ENCODE data around the gene RIPK1.
A peak's percentile ranks its signal among the peaks of the same experiment; 100 is the strongest.
"Not testable (repeated sequence)": the region's sequence is repeated elsewhere in the genome, so short reads cannot be mapped to it uniquely, and the experiment has no call there.

RIPK1 gene

DNA sequence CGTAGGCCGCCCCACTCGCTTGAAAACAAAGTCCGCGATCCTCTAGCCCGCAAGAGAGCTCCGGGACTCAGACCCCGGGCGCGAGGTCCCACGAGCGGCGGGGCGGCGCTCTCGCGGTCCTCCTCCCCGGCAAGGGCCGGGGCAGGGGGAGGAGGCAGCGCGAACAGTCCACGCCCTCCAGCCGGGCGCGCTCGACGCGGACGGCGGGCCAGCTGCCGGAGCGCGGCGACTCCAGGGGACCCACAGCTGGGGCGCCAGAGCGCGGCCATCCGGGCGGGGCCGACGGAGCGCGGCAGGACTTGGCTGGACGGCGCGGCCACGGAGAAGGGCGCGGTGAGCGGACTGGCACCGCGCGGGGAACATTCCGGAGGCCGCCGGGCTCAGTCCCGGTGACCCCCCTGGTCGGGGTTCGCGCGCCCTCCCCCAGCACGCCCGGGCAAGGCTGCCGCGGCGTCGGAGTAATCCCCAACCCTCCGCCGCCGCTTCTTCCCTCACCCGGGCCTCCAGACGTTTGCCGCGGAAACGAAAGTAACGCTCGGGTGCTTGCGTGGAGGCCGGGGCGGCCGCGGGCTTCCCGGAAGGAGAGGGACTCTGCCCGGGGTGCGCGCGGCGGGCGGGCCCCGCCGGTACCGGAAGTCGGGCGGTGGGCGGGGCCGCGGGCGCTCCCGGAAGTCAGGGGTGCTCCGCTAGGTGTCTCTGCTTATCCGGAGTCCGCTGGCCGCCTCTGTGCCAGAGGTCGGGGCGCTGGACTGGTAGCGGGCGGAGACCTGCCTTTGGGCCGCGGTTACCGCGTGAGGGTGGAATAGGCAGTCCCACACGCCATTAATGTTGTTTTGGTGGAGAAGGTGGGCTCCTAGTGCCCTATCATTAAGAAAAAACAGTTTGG, at the start of gene RIPK1:
TSS of gene RIPK1 (plus strand) at position 166 of the 886 bp plus-strand sequence. CDS start 8,330 bp downstream, outside the sequence.
- DNase-seq: peak; percentile 86

DNA sequence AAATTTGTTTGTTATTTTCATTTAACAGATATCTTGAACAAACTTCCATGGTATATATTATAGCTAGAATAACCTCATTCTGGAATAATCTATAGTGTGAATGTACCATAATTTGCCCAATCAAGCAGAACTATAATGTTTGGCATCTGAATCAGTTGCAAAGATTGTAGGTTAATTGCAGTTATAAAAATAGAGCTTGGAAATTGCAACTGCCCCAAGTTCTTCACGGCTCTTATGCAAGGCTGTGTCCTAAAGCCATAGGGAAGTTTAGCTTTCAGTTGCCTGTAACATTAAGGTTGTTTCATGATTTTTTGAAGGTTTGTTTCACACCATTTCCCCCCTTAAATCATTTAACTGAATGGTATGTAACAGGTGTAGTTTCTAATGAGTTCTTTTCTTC, 49.2 kb upstream of the RIPK1 start:
- DNase-seq: no peak

DNA sequence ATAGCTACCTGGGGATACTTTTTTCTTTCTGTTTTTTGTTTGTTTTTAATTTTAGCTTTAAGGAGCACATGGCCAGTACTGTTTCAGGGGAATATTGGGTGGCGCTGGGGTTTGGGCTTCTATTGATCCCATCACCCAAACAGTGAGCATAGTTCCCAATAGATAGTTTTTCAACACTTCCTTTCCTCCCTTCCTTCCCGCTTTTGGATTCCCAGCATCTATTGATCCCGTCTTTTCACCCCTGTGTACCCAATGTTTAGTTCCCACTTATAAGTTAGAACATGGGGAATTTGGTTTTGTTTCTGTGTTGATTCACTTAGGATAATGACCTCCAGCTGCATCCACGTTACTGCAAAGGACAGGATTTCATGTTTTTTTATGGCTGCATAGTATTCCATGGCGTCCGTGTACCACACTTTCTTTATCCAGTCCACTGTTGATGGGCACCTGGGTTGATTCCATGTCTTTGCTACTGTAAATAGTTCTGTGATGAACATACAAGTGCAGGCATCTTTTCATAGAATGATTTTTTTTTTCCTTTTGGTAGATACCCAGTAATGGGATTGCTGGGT, 48.5 kb upstream of the RIPK1 start:
- DNase-seq: no peak

DNA sequence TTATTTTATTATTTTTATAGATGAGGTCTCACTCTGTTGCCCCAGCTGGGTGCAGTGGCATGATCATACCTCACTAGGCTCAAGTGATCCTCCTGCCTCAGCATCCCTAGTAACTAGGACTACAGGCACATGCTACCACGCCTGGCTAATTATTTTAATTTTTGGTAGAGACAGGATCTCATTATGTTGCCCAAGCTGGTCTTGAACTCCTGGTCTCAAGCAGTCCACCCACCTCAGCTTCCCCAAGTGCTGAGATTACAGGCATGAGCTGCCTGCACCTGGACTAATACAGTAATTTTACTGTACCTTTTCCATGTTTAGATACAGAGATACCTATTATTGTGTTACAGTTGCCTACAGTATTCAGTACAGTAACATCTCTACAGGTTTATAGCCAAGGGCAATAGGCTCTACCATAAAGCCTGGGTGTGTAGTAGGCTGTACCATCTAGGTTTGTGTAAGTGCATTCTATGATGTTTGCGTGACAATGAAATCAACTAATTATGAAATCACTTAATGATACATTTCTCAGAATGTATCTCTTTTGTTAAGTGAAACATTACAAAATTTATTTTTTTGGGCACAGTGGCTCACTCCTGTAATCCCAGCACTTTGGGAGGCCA, 47.2 kb upstream of the RIPK1 start:
- not testable (repeated sequence) for DNase-seq

DNA sequence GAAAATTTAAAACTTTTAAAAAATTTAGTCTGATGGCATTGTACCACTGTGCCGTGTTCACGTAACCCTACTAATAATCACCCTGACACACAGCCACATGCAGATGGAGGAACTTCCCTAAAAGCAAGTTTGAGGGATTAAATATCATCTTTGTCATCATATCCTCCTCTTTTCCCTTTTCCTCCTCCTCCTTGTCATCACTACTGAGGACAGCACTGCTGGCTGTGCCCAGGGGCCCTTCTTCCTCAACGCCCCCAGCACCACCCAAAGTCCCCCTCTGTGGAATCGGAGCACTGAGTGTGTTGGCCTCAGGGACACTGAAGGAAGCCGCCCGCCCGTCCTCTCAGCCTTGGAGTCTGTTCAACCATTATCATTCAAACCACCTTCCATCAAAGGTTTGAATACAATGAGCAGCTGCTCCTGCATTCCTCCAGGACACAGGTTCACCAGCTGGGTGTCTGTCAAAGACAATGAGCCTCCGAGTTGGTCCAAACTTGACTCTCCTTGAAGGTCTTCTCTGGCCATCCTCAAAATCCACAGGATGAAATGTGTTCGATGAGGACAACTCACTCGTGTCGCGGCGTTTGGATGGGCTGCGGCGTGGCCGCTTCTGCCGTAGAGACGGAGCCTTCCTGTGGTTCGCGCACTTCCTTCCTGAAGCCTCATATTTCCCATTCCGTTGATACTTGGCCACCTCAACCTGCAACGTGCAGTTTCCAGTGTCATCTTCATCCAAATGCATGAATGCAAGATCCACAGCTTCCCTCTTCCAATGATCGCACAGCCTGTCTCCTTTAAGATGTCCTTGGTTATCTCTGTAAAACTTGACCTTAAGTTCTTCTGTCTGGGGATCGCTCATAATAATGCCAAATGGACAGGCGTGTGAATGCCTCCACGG, 45.3 kb upstream of the RIPK1 start:
- no peak for DNase-seq

DNA sequence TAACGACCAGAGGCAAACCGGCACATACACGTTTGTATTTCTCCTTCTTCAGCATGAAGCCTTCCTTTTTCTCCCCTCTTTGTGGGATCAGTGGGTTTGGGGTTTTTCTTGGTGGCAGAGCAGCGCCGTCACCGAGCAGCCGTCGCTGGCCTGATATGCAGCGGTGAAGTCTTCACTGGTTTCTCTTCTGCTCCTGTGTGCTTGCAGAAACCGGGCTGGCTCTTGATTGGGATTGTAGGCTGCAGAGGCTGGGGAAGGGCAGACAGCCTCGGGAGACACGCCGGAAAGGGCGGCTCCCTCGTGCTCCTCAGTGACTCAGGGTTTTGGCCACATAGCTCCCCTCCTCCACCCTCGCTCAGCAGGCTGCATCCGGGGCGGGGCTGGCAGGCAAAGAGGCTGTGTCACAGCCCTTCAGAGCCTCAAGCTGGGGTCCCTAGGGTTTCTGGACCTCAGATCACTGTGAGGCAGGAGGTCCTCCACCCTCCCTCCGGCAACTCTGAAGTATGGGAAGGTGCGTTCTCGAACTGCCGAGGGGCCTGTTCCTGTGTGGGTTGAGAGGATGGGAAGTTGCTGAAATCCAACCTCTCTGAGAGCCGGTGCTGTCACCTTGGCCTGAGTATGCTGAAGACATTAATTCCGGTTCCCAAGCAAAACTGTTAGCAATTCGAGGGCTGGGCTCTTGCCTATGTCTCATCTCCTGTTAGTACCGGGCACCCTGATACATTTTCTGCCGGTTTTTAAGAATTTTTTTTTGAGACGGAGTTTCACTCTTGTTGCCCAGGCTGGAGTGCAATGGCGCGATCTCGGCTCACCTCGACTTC, 44.4 kb upstream of the RIPK1 start:
- peak; percentile 93 for DNase-seq

DNA sequence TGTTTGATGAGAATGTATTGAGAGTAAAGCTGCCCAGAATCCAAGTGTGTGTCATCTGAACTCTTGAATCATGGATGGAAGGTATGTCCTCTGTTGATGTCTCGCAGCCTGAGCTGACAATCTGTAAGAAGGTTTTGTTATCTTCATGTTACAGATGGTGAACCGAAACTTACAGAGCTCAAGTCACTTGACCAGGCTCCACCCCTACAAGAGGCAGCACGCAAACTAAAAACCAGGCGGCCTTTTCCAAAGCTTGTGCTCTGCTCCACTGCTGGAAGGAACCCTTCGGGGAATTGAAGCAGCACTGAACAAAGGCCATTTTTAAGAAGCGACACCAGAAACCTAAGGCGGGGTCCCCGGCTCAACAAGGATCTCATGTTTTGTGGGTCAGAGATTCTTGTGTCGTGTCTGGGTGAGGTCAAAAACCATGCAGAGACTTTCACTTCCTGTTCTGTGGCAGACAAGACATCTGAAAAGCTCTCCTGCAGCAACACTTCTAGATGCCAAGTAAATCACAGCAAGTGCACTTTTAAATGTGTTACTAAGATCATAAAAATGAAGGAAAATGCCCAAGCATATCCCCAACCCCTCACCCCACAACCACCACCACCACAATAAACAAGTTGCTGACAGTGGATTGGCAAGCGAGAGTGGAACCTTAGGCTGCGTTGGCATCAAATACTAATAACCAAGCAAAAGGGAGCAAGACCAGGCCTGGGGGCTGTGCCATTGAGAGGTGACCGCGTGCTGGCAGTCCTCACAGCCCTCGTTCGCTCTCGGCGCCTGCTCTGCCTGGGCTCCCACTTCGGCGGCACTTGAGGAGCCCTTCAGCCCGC, 41.3 kb upstream of the RIPK1 start:
- DNase-seq: no peak

DNA sequence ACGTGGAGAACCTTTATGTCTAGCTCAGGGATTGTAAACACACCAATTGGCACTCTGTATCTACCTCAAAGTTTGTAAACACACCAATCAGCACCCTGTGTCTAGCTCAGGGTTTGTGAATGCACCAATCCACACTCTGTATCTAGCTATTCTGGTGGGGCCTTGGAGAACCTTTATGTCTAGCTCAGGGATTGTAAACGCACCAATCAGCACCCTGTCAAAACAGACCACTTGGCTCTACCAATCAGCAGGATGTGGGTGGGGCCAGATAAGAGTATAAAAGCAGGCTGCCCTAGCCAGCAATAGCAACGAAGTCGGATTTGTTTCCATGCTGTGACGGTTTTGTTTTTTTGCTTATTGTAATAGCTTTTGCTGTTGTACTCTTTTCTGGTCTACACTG, 40.1 kb upstream of the RIPK1 start:
- DNase-seq: not testable (repeated sequence)

DNA sequence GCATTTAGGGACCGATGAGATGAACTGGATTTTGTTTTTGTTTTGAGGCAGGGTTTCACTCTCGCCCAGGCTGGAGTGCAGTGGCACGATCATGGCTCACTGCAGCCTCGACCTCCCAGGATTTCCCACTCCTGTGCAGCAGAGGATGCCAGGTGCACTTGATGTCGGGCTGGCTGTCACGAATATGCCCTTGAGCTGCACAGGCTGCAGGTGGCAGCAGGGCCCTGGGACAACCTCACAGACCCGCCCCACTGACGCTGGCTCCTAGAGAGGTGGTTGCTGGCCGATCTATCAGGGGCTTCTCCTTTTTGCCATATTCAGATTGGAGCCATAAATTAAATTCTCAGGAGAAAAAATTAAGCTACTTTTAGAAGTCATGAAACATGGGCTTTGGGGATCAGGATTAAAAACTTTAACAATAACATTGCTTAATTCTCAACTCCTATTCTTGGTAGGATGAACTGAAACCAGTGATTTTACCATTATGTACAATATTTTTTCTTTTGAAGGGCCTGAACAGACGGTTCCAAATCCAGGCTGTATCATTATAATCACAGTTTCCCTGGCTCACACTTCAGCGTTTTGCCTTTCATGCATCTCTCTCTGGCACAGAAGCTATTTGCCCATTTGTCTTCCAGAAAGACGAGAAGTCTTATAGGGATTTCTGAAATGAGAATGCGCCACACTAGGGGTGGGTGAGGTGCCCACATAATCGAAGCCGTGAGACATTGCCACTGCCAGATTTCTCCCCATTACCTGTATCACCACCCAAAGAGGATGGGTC, 36.2 kb upstream of the RIPK1 start:
- DNase-seq: peak; percentile 42

DNA sequence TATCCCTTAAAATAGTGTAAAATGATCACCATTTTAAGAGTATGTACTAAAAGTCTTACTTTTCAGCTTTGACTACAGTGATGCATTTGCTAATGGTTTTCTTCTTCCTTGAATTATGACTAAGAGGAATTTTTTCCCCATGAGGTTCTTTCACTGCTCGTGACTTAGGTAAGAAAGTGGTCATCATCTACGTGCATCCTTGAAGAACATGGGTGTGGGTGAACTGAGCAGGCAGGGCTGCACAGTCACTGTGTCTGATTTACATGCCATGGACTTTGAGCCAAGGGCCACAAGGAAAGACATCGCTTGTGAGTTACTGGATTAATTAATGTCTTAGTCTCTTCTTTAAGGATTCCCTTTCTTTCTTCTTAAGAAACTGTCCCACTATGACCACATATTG, 35.3 kb upstream of the RIPK1 start:
- DNase-seq: no peak

DNA sequence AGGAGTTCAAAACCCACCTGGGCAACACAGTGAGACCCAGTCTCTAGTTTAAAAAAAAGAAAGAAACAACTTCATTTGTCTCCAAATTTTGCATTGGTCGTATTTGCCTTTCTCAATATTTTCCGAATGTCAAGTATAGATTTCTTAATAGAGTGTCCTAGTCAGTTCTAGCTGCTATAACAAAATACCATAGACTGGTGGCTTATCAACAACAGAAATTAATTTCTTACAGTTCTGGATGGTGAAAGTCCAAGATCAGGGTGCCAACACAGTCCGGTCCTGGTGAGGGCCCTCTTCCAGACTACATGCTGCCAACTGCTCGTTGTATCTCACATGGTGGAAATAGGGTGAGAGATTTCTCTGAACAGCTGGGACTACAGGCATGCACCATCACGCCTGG, 34.6 kb upstream of the RIPK1 start:
- DNase-seq: no peak

DNA sequence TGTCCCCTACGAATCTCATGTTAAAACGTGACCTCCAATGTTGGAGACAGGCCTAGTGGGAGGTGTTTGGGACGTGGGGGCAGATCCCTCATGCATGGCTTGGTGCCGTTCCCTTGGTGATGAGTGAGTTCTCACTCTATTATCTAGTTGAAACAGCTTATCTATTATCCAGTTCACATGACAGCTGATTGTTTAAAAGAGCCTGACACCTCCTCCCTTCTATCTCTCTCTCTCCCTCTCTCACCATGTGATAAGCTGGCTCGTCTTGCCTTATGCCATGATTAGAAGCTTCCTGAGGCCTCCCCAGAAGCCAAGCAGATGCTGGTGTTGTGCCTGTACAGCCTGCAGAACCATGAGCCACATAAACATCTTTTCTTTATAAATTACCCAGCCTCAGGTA, 32.9 kb upstream of the RIPK1 start:
- no peak for DNase-seq

DNA sequence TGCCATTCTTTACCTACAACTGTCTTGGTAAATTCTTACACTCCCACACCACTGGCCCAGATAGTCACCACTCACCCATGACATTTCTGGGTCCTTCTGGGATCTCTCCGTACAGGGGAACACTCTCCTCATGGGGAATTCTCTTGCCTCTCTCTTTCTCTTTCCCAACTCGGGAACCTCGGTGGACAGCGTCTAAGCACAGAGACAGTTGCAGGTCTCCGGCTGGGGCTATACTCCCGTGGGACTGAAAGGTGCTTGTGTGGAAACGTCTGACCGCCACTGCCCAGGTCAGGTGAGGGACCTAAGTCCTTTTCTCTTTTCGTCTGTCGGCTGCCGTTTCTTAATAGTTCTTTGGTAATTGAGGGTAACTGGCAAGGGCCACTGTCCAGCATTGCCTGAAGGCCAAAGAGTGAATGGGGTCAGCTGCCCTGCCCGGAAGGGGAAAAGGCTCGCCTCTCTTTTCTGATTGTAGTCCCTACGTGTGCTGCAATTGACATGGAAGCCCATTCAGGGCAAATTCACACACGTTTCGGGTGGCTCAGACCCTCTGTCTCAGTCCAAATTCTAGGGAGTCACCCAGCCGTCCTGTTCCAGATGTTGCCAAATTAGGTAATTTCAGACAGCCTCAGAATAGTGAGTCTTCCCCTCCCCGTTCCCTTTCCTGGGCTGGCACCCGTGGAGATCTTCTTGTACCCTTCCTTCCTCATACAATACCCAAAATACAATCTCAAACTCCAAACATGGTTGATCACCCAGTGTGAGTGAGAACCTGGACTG, 31.2 kb upstream of the RIPK1 start:
- DNase-seq: no peak

DNA sequence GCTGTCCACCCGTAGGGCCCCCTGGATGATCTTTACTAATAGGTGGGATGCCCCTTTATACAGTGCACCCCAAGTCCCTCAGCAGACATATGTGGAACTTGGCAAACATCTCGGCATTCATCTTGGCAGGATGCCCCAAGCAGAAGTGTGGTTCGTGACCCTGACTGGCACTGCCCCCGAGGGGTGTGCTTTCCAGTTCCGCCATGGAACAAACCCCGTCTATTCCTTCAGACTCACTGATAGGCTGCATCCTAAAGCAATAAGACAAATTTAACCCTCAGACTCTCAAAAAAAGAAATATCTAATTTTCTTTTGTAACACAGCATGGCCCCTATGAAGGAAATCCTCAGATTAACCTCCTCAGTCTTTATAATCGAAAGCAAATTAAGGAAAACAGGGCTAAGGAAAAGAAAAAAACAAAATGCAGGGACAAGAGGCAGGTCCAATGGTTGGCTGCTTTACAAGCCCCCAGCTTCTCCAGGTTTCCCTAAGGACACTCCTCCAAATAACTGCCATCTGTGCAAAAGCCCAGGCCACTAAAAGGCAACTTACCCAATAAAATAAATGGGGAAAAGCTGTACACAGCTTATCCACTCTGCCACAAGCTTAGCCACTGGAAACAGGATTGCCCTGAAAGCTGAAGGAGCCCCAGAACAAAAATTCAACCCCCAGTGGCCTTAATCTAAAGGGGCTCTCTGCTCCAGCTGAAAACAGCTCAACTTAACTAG, 30.5 kb upstream of the RIPK1 start:
- DNase-seq: no peak

DNA sequence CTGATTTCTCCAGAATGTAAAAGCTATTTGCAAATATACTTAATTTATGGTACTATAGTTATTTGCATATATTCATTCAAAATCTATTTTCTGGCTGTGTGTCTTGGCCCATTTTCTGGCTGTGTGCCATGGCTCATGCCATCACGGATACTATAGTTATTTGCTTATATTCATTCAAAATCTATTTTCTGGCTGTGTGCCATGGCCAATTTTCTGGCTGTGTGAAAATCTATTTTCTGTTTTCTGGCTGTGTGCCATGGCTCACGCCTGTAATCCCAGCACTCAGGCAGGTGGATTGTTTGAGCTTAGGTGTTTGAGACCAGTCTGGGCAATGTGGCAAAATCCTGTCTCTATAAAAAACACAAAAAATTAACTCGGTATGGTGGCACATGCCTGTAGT, 28.9 kb upstream of the RIPK1 start:
- DNase-seq: no peak

DNA sequence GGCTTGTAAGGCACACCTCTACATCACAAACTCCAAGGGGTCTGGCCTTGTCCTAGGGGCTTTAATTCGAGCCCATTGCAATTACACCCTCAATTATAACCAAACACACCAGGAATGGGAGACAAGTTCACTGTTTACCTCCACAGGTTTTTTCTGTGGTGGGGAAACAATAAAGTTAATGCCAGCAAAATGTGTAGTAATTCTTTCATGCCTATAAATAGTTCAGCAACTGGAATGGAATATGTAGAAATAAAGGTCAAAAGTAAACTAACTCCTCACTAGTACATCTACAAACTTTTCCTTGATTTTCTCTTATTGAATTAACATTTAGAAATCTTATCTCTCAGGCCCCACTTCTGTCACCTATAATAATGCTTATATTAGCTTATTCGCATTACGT, 27.1 kb upstream of the RIPK1 start:
- no peak for DNase-seq

DNA sequence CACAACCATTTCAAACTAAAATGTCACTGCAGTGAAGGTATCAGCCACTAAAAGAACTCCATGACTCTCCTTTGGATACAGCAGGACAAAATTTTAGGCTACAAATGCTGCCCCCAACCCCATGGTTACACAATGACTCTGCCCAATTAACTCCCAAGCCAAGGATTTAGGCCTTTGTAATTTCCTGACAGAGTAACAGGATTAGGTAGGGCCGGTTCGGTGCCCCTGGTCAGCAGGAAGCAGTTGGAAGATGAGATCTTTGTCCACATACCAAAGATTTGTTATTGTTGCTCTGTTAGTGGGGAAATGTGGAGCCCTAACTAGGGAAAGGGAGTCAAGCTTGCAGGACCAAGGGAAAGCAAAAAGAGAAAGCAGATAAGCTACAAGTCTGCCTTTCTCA, 26.7 kb upstream of the RIPK1 start:
- no peak for DNase-seq

DNA sequence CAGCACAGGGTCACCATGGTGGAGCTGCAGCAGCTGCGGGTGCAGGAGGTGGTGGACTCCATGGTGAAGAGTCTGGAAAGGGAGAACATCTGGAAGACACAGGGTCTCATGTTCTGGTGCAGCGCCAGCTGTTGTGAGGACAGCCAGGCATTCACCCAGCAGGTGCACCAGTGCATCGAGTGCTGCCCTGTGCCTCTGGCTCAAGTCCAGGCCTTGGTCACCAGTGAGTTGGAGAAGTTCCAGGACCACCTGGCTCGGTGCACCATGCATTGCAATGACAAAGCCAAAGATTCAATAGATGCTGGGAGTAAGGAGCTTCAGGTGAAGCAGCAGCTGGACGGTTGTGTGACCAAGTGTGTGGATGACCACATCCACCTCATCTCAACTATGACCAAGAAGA, 22.9 kb upstream of the RIPK1 start:
- peak; percentile 55 for DNase-seq

DNA sequence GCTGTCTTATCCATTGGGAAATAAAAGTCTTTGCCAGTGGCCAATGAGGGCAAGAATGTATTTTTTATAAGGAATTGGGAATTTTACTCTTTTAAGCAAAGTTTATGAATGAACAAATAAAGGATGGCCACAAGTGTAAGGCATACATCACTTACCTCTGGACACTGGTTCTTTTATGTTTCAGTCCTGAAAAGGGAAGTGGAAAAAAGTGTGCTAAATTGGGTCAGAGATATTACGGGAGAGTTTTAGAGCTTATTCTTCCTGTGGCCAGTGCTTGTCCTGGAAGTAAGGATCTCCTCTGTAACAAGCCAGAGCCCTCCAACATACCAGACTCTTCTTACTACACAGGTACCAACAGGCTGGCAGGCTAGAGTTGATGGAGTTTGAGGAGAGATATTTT, 22.5 kb upstream of the RIPK1 start:
- no peak for DNase-seq

All from SHP77 treated with DMSO at 0.1 percent for 48 hours (cell line).